ENCODE results near the gene NBAS. TPM values are rescaled to one million over a fixed set of nuclear protein-coding genes. Genes with fewer than 3 reads are reported as not detected.

NBAS gene
- total and polyA plus RNA-seq, 8 donors, result 26.6 to 36.7 (median 31.1) TPM

- FAIRE-seq (no peak), ATAC-seq (no peak), DNase-seq (no peak)
- Histone ChIP-seq H3K27me3 (no peaks in the 10 kb centered on the region), H3K4me1 (no peaks in the 10 kb centered on the region), H3K9me3 (no peaks in the 10 kb centered on the region), H3K27ac (no peak overlapping the region), H3K36me3 (no peaks in the 10 kb centered on the region), H3K4me3 (no peak overlapping the region)
- intact Hi-C loops (cut with DNase I), result no loop called here
- no peak for TF ChIP-seq CTCF (IDR thresholded peaks at IDR 0.05)
- 94% methylated on average over 3 of the region's 3 CpGs for WGBS, 2 donors
Observed at GRCh38 chr2:15306706-15307105, 254.4 kb downstream of the NBAS start.

GRCh38 chr2:15303874-15304273 is 257.3 kb downstream of the NBAS start:
- H3K9me3 ChIP-seq, result no peaks in the 10 kb centered on the region
- WGBS, 2 donors, result 94 to 97% methylated on average over 2 of the region's 2 CpGs
- no peak overlapping the region for H3K4me3 ChIP-seq
- no peak for TF ChIP-seq CTCF (IDR thresholded peaks at IDR 0.05)
- FAIRE-seq (no peak), ATAC-seq (no peak), DNase-seq (no peak)
- H3K36me3 ChIP-seq, result no peaks in the 10 kb centered on the region
- intact Hi-C loops (cut with DNase I), result no loop called here
- H3K27me3 ChIP-seq, result no peaks in the 10 kb centered on the region
- no peak overlapping the region for H3K27ac ChIP-seq
- no peaks in the 10 kb centered on the region for H3K4me1 ChIP-seq

- TF ChIP-seq CTCF (IDR thresholded peaks at IDR 0.05), result no peak
- no peak overlapping the region for H3K4me3 ChIP-seq
- H3K27me3 ChIP-seq, result no peaks in the 10 kb centered on the region
- ATAC-seq (no peak), FAIRE-seq (no peak), DNase-seq (no peak)
- H3K27ac ChIP-seq, result no peak overlapping the region
- H3K36me3 ChIP-seq, result no peaks in the 10 kb centered on the region
- no peaks in the 10 kb centered on the region for H3K4me1 ChIP-seq
- 88 to 93% methylated on average over 3 of the region's 3 CpGs for WGBS, 2 donors
- intact Hi-C loops (cut with DNase I), result no loop called here
- H3K9me3 ChIP-seq, result no peaks in the 10 kb centered on the region
Observed at GRCh38 chr2:15302154-15302553, 259.0 kb downstream of the NBAS start.

GRCh38 chr2:15300624-15301573 is 260.2 kb downstream of the NBAS start:
- Histone ChIP-seq H3K27ac (no peak overlapping the region), H3K9me3 (no peaks in the 10 kb centered on the region), H3K27me3 (no peaks in the 10 kb centered on the region), H3K4me1 (no peaks in the 10 kb centered on the region), H3K4me3 (no peak overlapping the region), H3K36me3 (no peaks in the 10 kb centered on the region)
- no peak for FAIRE-seq
- 88 to 89% methylated on average over 11 of the region's 11 CpGs for WGBS, 2 donors
- ATAC-seq, result no peak
- DNase-seq, result no peak
- intact Hi-C loops (cut with DNase I), result no loop called here
- no peak for TF ChIP-seq CTCF (IDR thresholded peaks at IDR 0.05)

- no peak for TF ChIP-seq CTCF (IDR thresholded peaks at IDR 0.05)
- Histone ChIP-seq H3K27ac (no peak overlapping the region), H3K4me1 (no peaks in the 10 kb centered on the region), H3K4me3 (no peak overlapping the region), H3K36me3 (no peaks in the 10 kb centered on the region), H3K27me3 (no peaks in the 10 kb centered on the region), H3K9me3 (no peaks in the 10 kb centered on the region)
- intact Hi-C loops (cut with DNase I), result no loop called here
- no peak for DNase-seq
- no peak for FAIRE-seq
- no peak for ATAC-seq
- WGBS, 2 donors, result 89 to 92% methylated on average over 4 of the region's 4 CpGs
Observed at GRCh38 chr2:15299904-15300520, 261.1 kb downstream of the NBAS start.
